Esophagus squamous epithelium (tissue), 5 donors: Measurements from ENCODE around the gene MCC. TPM values are rescaled to one million over a fixed set of nuclear protein-coding genes. Genes with fewer than 3 reads are reported as not detected.
A peak's percentile ranks its signal among the peaks of the same experiment; 100 is the strongest.

Experiments
- DNase-seq: peaks from one replicate; lab custom pipeline; 2025; lab: John Stamatoyannopoulos, UW
- H3K27ac ChIP-seq, 4 donors: fragments of 200-600 bp; sonication (generic); one replicate each; pipeline ENCODE4 v1.5.1; 2016 to 2019; ENCODE audit warnings: mild to moderate bottlenecking in 1 of 4
- H3K27me3 ChIP-seq, 4 donors: fragments of 200-600 bp; sonication (generic); 1 replicate in 3 of 4; 2 replicates in 1 of 4; pipeline versions ENCODE4 v1.5.1 to v1.6.0; 2017 to 2021; ENCODE audit warnings: antibody characterized with exemption in 1 of 4
- H3K36me3 ChIP-seq, 3 donors: fragments of 200-600 bp; sonication (generic); one replicate each; pipeline ENCODE4 v1.5.1; 2016 to 2019
- H3K4me1 ChIP-seq, 3 donors: fragments of 200-600 bp; sonication (generic); one replicate each; pipeline ENCODE4 v1.5.1; 2017 to 2019
- H3K4me3 ChIP-seq, 4 donors: fragments of 200-600 bp; sonication (generic); 1 replicate in 3 of 4; 2 replicates in 1 of 4; pipeline ENCODE4 v1.5.1; 2016 to 2019; ENCODE audit warnings: mild to moderate bottlenecking in 2 of 4, moderate library complexity in 1 of 4
- H3K9me3 ChIP-seq, 3 donors: fragments of 200-600 bp; sonication (generic); one replicate each; pipeline ENCODE4 v1.5.1; 2016 to 2019
- POLR2A ChIP-seq, 4 donors: fragments of 450-650 bp; IDR thresholded peaks; one replicate each; pipeline ENCODE4 v1.6.1; 2017; ENCODE audit warnings: antibody characterized with exemption in 4 of 4, mild to moderate bottlenecking in 4 of 4, moderate library complexity in 3 of 4
- WGBS, 2 donors: methylation state at CpG; one replicate each; pipeline ENCODE4 v1.1.5; 2018; 5-methylcytosine and 5-hydroxymethylcytosine counted together
- intact Hi-C: fragments of 100-400 bp; cut with DNase I; formaldehyde crosslinking; loops from one replicate; pipeline ENCODE4 v1.15.0; 2022
- total RNA-seq, 4 donors: library from RNA; depleted of rRNA; stranded (reverse); fragments of >200 nt; gene quantifications; one replicate each; pipeline ENCODE4 v1.1.0, GENCODE V29; 2016
- TF ChIP-seq, protein P1 (sequence below), 6 experiments: fragments of 450-650 bp in 4 of 6; fragments of 200-600 bp in 2 of 6; sonication (generic) in 2 of 6; IDR thresholded peaks; one replicate each; pipeline ENCODE4 v1.5.1; 2016 to 2019; ENCODE audit warnings: antibody characterized with exemption in 6 of 6, mild to moderate bottlenecking in 4 of 6, moderate library complexity in 4 of 6
- donor health status: DM: yes; HTN: yes; CAD: no.

Gene MCC
- total RNA-seq, 4 donors from 2014 or later: 41.6 to 45.4 (median 43.4) TPM

GRCh38 chr5:113150221-113150620 is 338.0 kb downstream of the MCC start:
- 57 to 79% methylated on average over 2 of the region's 2 CpGs for WGBS, 2 donors
- Histone ChIP-seq H3K4me3 (no peak overlapping the region), H3K27me3 (no peaks in the 10 kb centered on the region), H3K36me3 (peaks cover 0 to 5% (median 0%) of the 10 kb centered on the region in 3 donors), H3K27ac (peak overlapping the region in 1 of 4 donors; percentile 25), H3K9me3 (no peaks in the 10 kb centered on the region), H3K4me1 (peaks cover 0 to 23% (median 0%) of the 10 kb centered on the region in 3 donors)
- intact Hi-C loops: no loop called here
- DNase-seq: no peak
- TF ChIP-seq, protein P1, sequence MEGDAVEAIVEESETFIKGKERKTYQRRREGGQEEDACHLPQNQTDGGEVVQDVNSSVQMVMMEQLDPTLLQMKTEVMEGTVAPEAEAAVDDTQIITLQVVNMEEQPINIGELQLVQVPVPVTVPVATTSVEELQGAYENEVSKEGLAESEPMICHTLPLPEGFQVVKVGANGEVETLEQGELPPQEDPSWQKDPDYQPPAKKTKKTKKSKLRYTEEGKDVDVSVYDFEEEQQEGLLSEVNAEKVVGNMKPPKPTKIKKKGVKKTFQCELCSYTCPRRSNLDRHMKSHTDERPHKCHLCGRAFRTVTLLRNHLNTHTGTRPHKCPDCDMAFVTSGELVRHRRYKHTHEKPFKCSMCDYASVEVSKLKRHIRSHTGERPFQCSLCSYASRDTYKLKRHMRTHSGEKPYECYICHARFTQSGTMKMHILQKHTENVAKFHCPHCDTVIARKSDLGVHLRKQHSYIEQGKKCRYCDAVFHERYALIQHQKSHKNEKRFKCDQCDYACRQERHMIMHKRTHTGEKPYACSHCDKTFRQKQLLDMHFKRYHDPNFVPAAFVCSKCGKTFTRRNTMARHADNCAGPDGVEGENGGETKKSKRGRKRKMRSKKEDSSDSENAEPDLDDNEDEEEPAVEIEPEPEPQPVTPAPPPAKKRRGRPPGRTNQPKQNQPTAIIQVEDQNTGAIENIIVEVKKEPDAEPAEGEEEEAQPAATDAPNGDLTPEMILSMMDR (IDR thresholded peaks at IDR 0.05): no peak
- TF ChIP-seq POLR2A (IDR thresholded peaks at IDR 0.05): no peak

- Histone ChIP-seq H3K27ac (no peak overlapping the region), H3K36me3 (peaks cover 0 to 15% (median 0%) of the 10 kb centered on the region in 3 donors), H3K4me3 (no peak overlapping the region), H3K27me3 (no peaks in the 10 kb centered on the region), H3K4me1 (peaks cover 0 to 37% (median 0%) of the 10 kb centered on the region in 3 donors), H3K9me3 (no peaks in the 10 kb centered on the region)
- WGBS, 2 donors: 93 to 95% methylated on average over 6 to 7 of the region's 7 CpGs
- TF ChIP-seq, protein P1 (IDR thresholded peaks at IDR 0.05): no peak
- TF ChIP-seq POLR2A (IDR thresholded peaks at IDR 0.05): no peak
- intact Hi-C loops: no loop called here
- no peak for DNase-seq
Observed at GRCh38 chr5:113147537-113147936, 340.7 kb downstream of the MCC start.

DNA sequence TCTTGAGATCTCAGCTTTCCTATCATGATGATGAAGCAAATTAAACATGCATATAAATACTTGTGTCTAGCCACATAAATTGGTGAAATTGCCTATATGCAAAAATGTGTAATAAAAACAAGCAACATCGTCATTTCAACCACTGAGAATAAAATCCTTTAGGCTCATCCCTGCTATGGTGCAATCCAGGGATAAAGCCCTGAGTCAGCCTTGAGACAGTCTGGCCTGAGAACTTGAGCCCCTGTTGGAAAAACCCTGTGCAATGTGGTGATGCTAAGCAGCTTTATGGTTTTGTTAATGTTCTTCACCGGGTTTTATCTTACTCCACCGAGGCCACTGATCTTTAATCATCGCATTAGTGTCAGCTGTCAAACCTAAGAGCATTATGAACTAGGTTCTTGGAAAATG is 341.1 kb downstream of the MCC start:
- intact Hi-C loops: no loop called here
- Histone ChIP-seq H3K36me3 (peaks cover 0 to 19% (median 0%) of the 10 kb centered on the region in 3 donors), H3K9me3 (no peaks in the 10 kb centered on the region), H3K27ac (no peak overlapping the region), H3K27me3 (no peaks in the 10 kb centered on the region), H3K4me3 (no peak overlapping the region), H3K4me1 (peaks cover 0 to 41% (median under 1%) of the 10 kb centered on the region in 3 donors)
- DNase-seq: no peak
- no peak for TF ChIP-seq POLR2A (IDR thresholded peaks at IDR 0.05)
- TF ChIP-seq, protein P1 (IDR thresholded peaks at IDR 0.05): no peak
- WGBS, 2 donors: 21 to 28% methylated on average over 4 of the region's 4 CpGs

GRCh38 chr5:113145757-113146387 is 342.4 kb downstream of the MCC start:
- no peak for TF ChIP-seq POLR2A (IDR thresholded peaks at IDR 0.05)
- TF ChIP-seq, protein P1 (IDR thresholded peaks at IDR 0.05): no peak
- peak overlapping the region in 3 of 4 donors; percentile 41 to 71 (median 56) for H3K27ac ChIP-seq
- H3K4me3 ChIP-seq: no peak overlapping the region
- peaks cover 0 to 53% (median 10%) of the 10 kb centered on the region in 3 donors for H3K4me1 ChIP-seq
- intact Hi-C loops: no loop called here
- 0 to 4% methylated on average over 1 of the region's 1 CpG for WGBS, 2 donors
- no peaks in the 10 kb centered on the region for H3K9me3 ChIP-seq
- DNase-seq: no peak
- H3K27me3 ChIP-seq: no peaks in the 10 kb centered on the region
- peaks cover 0 to 21% (median 0%) of the 10 kb centered on the region in 3 donors for H3K36me3 ChIP-seq

DNA sequence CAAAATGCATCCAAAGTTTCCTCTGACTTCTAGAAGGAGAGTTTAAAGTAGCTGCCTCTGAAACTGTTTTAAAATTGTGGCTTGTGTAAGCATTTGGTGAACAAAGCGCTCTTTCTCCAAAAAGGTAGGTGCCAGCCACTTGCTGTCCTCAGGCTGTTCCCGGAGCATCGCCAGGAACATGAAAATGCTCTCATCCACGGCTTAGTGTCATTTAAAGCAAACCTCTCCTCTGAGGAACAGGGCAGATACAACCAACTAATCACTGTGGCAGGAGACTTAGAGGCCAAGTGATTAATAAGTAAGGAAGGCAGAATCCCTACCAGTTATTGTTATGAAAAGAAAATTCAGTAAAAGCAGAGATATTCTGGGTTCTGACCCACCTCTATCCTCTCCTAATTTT is 346.1 kb downstream of the MCC start:
- Histone ChIP-seq H3K36me3 (peaks cover 0 to 21% (median 0%) of the 10 kb centered on the region in 3 donors), H3K4me3 (no peak overlapping the region), H3K27ac (peak overlapping the region in 1 of 4 donors; percentile 16), H3K9me3 (no peaks in the 10 kb centered on the region), H3K4me1 (peaks cover 0 to 50% (median 10%) of the 10 kb centered on the region in 3 donors), H3K27me3 (no peaks in the 10 kb centered on the region)
- intact Hi-C loops: no loop called here
- no peak for DNase-seq
- 44 to 98% methylated on average over 4 of the region's 4 CpGs for WGBS, 2 donors
- no peak for TF ChIP-seq POLR2A (IDR thresholded peaks at IDR 0.05)
- TF ChIP-seq, protein P1 (IDR thresholded peaks at IDR 0.05): no peak
